GM21737 (cell line): Measurements from ENCODE around the gene GUCA2B.

Experiments
- ATAC-seq: cut with Tn5 transposase; IDR thresholded peaks from one replicate; pipeline ENCODE4 v1.9.1; 2021; ENCODE audit warnings: mild to moderate bottlenecking, moderate library complexity; ENCODE audit not compliant: unreplicated experiment

Gene GUCA2B

GRCh38 chr1:42152907-42153600 is at the start of gene GUCA2B:
Gene GUCA2B, plus strand, starts transcription at chr1:42153410. Its CDS starts 41 bp downstream, at chr1:42153451.
- ATAC-seq, result no peak

- no peak for ATAC-seq
Observed at GRCh38 chr1:42105025-42105424, 48.2 kb upstream of the GUCA2B start.

- no peak for ATAC-seq
Observed at GRCh38 chr1:42108309-42108708, 44.9 kb upstream of the GUCA2B start.

GRCh38 chr1:42109600-42109999 is 43.6 kb upstream of the GUCA2B start:
- ATAC-seq, result no peak

GRCh38 chr1:42114229-42114628 is 39.0 kb upstream of the GUCA2B start:
- ATAC-seq, result no peak

GRCh38 chr1:42117214-42117613 is 36.0 kb upstream of the GUCA2B start:
- ATAC-seq, result no peak

- no peak for ATAC-seq
Observed at GRCh38 chr1:42118125-42118524, 35.1 kb upstream of the GUCA2B start.

GRCh38 chr1:42122408-42122807 is 30.8 kb upstream of the GUCA2B start:
- ATAC-seq, result no peak

GRCh38 chr1:42125552-42125951 is 27.7 kb upstream of the GUCA2B start:
- no peak for ATAC-seq

- no peak for ATAC-seq
Observed at GRCh38 chr1:42127767-42128166, 25.4 kb upstream of the GUCA2B start.

GRCh38 chr1:42128499-42128898 is 24.7 kb upstream of the GUCA2B start:
- ATAC-seq, result no peak

- no peak for ATAC-seq
Observed at GRCh38 chr1:42128964-42129363, 24.2 kb upstream of the GUCA2B start.

- no peak for ATAC-seq
Observed at GRCh38 chr1:42130061-42130660, 23.0 kb upstream of the GUCA2B start.

- no peak for ATAC-seq
Observed at GRCh38 chr1:42133390-42133789, 19.8 kb upstream of the GUCA2B start.

GRCh38 chr1:42133809-42134526 is 19.2 kb upstream of the GUCA2B start:
- ATAC-seq, result no peak

- ATAC-seq, result no peak
Observed at GRCh38 chr1:42135426-42135825, 17.8 kb upstream of the GUCA2B start.

- no peak for ATAC-seq
Observed at GRCh38 chr1:42136466-42136865, 16.7 kb upstream of the GUCA2B start.

GRCh38 chr1:42137766-42138165 is 15.4 kb upstream of the GUCA2B start:
- ATAC-seq, result no peak

GRCh38 chr1:42138586-42138985 is 14.6 kb upstream of the GUCA2B start:
- ATAC-seq, result no peak

GRCh38 chr1:42139444-42139843 is 13.8 kb upstream of the GUCA2B start:
- ATAC-seq, result no peak

- ATAC-seq, result no peak
Observed at GRCh38 chr1:42140191-42140590, 13.0 kb upstream of the GUCA2B start.

- no peak for ATAC-seq
Observed at GRCh38 chr1:42141978-42142377, 11.2 kb upstream of the GUCA2B start.
